ENCODE data around the gene COL6A1. TPM values are rescaled to one million over a fixed set of nuclear protein-coding genes. Genes with fewer than 3 reads are reported as not detected.
"Not testable (repeated sequence)": the region's sequence is repeated elsewhere in the genome, so short reads cannot be mapped to it uniquely, and the experiment has no call there.

The COL6A1 gene
- polyA plus RNA-seq, 3 donors = 246 to 333 (median 311) TPM

DNA sequence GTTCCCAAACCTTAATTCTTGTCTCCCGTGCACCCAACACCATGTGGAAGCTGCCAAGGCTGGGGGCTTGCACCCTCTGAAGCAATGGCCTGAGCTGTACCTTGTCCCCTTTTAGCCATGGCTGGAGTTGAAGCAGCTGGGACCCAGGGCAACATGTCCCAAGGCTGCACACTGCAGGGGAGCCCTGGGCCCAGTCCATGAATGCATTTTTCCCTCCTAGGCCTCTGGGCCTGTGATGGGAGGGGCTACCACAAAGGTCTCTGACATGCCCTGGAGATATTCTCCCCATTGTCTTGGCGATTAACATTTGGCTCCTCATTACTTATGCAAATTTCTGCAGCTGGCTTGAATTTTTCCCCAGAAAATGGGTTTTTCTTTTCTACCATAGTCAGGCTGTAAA lies 20.2 kb upstream of the COL6A1 start:
- DNase-seq = not testable (repeated sequence)

DNA sequence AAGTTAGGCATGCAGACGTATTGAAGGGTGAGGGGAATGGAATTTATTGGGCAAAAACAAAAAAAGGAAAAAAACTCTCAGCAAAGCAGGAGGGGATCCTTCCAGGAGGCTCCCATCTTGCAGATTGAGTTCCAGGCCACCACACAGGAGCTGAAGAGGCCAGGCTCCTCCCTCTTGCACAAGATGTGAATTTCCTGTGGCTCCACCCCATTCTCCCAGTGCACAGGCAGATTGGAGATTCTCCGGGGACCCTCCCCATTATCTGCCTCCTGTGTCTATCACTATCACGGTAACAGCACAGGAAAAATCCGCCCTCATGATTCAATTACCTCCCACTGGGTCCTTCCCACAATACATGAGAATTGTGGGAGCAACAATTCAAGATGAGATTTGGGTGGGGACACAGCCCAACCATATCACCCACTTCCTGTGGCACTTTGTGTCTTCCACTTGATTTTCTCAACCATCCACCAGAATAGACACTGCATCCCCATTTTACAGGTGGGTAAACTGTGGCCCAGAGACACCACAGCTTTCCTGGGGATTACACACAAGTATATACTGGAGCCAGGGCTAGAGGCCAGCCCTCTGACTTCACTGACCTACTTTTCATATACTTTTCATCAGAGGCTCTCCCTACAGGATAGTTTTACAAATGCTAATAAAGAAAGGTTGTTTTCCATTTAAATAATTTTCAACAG lies 18.9 kb upstream of the COL6A1 start:
- DNase-seq = no peak

DNA sequence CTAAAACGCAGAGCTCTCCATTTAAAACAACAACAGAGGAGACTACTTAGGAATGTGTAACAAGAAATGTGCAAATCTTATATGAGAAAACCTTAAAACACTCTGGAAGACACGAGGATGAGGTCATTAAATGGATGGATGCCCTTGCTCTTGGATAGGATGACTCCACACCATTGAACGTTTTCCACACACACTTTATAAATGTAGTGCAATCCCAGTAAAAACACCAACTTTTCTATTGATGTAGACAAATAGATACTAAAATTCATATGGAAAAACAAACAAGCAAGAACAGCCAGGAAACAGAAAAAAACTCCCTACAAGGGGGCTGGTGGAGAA lies 18.4 kb upstream of the COL6A1 start:
- no peak for DNase-seq

DNA sequence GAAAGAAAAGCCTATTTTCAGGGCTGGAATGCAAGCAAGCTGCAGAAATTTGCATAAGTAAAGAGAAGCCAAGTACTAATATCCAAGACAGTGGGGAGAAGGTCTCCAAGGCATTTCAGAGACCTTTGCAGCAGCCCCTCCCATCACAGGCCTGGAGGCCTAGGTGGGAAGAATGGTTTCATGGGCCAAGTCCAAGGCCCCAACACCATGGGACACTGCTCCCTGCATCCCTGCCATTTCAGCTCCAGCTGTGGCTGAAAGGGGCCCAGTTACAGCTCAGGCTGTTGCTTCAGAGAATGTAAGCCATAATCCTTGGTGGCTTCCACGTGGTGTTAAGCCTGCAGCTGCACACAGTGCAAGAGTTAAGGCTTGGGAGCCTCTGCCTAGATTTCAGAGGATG lies 16.9 kb upstream of the COL6A1 start:
- no peak for DNase-seq

DNA sequence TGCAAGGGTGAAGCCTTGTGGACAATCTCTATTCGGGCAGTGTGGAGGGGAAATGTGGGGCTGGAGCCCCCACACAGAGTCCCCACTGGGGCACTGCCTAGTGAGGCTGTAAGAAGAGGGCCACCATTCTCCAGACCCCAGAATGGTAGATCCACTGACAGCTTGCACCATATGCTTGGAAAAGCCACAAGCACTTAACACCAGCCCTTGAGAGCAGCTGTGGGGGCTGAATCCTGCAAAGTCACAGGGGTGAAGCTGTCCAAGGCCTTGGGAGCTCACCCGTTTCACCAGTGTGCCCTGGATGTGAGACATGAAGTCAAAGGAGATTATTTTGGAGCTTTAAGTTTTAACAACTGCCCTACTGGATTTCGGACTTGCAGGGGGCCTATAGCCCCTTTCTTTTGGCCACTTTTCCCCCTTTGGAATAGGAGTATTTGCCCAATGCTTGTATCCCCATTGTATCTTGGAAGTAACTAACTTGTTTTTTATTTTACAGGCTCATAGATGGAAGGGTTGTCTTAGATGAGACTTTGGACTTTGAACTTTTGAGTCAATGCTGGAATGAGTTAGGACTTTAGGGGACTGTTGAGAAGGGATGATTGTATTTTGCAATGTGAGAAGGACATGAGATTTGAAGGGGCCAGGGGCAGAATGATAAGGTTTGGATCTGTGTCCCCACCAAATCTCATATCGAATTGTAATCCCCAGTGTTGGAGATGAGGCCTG lies 16.3 kb upstream of the COL6A1 start:
- no peak for DNase-seq

DNA sequence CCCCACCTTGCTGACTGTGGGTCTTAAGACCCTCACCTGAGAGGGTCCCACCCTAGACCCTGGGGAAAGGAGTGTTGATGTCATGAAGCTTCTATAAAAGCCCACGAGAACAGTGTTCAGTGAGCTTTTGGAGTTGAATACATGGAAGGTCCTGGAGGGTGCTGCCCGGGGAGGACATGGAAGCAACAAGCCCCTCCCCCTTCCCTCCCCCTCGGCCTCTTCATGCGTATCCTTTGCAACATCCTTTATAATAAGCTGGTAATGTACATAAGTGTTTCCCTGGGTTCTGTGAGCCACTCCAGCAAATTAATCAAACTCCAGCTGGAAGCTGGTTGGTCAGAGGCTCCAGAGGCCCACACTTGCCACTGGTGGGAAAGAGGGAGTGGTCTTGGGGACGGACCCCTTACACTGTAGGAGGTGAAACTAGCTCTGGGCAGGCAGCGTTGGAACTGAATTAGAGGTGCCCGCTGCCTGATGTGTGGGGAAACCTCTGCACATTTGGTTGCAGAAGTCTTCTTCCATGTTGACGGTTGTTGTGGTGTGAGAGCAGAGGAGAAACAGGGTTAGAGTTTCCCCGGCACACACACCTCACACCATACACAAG lies 14.7 kb upstream of the COL6A1 start:
- no peak for DNase-seq

DNA sequence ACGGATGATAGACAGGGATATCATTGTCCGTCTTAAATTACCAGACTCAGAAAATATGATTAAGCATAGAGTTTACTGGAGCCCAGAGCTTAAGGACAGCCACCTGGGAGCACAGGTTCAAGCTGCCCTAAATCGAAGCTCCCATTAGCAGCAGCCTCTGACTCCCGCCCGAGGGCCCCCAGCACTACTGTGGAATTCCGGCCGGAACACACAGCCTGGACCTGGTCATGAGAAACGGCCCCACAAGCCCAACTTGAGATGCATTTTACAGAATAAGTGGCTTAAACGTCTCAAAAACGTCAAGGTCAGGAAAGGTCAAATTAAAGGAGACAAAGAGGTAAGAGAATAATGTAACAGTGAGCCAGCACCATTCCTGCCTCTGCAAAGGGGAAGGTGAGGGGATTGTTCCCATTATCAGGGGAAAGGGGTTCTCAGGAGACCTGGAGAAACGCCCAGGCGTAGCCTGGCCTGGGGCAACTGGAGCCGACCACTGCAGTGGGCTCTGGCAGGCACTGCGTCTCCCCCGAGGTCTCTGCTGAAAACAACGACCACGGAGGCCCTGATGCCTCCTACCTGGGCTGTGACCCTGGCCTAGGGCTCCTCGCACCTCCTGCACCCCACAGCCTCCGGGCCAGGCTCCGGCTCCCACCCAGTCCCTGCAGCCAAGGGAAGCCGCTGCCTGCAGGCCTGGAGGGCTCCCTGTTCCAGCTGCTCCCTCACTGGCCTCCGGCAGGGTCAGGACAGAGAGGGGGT lies 11.5 kb upstream of the COL6A1 start:
- no peak for DNase-seq

DNA sequence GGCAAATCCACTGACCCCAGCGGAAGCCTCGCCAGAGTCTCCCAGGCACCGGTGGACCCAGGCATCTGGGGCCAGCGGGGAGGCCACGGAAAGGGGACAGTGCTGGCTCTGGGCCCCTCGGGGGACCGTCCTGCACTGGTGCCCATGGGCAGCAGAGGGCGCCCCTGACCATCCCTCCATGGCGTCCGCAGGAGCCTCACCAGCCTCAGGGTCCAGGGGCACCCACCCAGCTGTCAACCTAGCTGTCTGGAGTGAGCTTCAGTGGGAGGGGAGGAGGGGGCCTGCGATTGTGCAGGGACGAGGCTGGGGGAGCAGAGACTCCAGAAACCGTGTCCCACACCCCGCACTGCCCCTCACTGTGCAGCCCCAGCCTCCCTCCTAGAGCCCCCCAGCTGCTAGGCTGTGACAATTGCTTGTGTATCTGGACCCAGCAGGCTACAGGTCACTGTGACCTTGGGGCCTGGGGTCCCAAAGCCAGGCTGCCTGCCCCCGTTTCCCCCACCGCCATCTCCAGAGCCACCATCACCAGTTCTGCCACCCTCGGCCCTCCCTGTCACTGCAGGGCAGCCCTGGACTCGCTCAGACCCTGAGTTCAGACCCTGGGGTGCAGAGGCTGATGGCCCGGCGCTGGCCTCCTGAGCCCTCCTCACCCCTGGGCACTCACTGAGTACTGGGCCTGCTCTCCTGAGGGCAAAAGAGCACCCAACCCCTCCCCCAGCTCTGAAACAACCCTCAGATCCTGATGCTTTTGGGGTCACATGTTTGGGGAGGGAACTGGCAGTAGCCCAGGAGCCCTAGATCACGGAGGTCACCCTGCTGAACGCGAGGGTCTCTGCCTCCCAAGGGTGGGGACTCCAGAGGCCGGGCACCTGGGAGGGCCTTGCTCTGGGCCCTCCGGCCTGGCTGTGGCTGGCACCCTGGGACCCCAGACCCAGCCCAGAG lies 10.6 kb upstream of the COL6A1 start:
- no peak for DNase-seq

DNA sequence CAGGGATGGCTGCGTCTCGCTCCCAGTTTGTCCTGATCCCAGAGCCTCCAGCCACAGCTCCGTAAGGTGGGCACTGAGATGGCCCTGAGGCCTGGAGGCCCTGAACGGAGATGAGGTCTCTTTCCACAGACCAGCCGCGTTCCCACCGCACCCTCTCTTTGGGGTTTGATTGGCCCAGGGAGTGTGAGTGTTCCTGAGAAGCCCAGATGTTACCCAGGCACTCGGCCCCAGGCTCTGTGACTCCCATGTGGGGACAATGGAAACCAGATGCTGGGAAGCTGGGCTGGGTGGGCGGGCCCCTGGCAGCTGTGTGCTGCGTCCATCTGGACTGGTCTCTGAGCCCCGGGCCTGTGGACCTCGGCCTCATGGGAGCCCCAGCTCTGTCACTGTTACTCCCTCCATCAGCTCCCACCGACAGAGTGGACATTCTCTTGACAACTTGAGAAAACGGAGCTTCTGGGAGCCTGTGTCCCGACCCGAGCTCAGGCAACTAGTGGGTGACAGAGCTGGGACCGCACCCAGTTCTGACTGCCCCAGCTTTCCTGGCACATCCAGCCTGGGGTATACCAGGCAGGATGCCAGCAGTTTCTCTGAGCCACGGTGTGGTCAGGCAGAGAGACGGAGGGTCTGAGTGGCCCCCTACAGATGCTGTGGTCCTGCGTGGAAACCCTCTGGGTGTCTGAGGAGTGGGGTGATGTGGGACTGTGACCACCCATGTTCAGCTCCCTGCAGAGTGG lies 9.8 kb upstream of the COL6A1 start:
- no peak for DNase-seq

DNA sequence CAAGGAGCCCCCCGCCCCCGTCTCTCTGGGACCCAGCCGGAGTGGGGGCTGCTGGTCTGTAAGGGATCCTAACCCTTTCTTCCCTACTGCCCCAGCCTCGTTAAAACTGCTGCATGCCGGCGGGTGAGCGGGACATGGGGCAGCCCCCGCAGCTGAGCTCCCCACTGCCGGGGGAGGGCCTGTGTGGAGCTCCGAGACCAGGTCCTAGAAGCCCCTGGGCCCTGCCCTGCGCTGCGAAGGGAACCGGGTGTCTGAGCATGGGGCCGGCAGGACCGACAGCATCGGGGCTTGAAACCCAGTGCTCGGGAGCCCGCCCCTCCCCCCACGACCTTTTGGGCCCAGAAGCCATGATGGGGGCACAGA lies 9.2 kb upstream of the COL6A1 start:
- no peak for DNase-seq

DNA sequence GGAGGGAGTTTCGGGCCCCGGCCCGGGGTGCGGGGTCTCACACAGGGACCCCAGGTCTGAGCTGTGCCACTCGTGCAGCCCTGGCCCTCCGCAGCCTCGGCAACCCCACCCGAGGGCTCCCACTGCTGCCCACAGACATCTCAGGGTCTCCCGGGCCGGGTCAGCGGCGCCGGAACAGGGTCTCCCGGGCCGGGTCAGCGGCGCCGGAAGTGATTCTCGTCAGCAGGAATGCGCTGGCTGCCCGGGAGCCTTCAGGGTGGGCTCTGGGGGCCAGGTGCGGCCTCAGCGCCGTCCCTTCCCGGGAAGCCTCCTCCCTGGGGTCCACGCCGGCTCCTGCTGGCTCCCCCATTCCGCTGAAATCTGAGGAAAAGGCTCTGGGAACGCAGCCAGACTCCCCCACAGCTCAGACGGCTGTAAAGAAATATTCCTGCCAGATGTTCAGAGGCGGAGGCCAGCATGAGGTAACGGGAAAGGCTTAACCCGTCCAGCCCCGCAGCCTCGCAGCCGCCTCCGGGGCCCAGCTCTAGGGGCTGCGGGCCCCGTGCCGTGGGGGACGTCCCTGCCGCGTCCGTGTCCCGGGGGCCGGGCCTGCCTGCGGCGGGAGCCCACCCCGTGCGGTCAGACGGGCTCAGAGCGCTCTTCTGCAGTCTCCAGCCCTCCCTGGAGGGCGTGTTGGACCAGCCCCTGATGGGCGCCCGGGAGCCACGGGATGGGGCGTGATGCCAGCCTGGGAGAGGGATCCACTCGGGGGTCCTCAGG lies 8.7 kb upstream of the COL6A1 start:
- peak; percentile 93 for DNase-seq

DNA sequence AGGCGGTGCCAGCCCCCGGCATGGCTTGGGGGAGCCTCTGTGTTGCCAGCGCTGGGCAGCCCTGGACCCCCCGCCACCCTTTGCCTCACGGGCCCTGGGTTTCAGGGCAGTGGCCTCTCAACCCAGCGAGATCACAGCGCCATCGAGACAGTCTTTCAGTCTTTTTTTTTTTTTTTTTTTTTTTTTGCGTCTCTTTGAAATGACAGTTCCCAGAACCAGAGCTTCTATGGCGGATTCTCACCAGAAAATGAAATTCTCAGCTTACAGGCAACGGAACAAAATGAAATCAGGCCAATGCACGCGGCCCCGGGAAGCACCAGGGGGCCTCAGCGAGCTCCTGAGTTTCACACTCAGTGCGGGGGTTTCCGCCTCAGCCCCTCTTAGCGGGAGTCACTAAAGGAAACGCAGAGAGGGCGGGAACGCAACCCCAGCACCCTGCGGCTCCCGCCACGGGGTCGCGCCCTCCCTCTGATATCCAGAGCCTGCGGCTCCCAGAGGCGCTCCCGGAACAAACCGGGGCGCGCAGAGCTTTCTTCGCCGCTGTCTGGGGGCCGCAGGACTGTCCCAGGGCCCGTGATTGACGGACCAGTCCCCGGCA lies 8.0 kb upstream of the COL6A1 start:
- DNase-seq = peak; percentile 91

DNA sequence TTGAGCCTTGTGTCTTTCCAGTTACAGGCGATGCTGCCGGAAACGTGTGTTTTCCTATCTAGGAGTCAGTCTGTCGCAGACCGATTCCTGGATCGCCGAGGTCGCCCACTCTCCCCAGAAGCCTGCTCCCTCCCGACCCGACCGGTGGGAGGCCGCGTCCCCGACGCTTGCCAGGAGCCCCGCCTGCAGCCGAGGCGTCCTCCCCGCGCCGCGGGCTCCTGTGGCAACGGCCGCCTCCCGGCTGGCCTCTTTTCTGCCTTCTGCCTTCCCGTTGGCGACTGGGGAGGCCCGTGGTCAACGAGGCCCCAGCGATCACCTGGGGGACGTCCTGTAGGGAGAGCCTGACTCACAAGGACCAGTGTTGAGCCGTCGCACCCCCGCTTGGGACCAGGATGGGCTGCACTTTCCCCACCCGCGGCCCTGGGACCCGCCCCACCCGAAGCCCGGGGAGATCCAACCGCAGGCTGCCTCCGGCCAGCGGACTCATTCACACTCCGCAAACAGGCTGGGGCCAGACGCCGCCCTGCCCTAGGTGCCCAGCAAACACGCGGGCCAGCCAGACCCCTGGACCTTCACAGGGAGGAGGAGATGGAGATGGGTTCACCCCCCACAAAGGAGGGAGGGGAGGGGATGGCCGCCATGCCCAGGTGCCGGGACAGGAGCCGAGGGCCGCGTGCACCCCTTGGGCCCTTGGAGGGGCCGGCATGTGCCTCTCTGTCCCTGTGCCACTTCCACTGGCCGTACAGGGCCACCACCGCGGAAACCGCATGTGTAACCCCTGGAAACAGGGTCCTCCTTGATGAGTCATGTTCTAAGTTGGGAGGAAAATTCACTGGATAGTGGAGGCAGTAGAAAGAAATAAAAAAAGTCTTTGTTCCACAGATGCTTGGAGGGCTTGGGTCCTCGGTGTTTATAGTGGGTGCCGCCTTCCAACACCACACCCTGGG lies 7.2 kb upstream of the COL6A1 start:
- DNase-seq = no peak

DNA sequence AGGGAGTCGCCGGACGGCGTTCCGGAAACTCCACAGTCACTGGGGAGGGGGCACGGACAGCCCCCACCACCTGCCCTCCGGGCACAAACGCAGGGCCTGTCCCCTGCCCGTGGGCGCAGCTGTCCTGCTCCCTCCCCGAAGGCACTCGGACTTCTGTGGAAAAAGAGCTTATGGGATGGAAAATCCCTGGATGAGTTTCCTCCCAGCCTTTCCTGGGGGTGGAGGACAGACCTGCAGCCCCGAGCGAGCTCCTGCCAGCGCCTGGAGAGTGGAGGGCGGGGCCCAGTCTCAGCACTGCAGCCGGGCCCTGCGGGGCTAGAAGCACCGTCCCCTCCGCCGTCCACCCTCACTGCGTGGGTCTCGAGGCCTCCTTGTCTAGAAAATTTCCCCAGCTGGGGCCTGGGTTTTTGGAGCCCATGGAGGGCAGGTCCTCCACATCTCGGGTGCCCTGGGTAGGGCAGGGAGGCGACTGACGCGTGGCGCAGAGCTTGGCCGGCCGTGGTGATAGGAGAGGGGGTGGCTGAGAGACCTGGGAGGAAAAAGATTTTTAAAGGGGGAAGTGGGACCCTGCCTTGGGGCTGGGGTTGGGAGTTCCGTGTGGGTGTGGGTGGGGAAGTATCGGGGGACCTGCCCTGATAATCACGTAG lies 6.4 kb upstream of the COL6A1 start:
- DNase-seq = no peak

DNA sequence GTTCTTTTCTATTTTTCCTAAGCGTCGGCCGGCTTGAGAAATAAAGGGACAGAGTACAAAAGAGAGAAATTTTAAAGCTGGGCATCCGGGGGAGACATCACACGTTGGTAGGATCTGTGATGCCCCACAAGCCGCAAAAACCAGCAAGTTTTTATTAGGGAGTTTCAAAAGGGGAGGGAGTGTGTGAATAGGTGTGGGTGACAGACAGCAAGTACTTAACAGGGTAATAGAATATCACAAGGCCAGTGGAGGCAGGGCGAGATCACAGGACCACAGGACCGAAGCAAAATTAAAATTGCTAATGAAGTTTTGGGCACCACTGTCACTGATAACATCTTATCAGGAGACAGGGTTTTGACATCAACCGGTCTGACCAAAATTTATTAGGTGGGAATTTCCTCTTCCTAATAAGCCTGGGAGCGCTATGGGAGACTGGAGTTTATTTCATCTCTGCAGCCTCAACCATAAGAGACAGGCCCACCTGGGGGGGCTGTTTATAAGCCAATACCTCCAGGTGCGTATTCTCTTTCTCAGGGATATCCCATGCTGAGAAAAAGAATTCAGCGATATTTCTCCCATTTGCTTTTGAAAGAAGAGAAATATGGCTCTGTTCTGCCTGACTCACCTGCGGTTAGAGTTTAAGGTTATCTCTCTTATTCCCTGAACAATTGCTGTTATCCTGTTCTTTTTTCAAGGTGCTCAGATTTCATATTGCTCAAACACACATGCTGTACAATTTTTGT lies 5.7 kb upstream of the COL6A1 start:
- DNase-seq = not testable (repeated sequence)

DNA sequence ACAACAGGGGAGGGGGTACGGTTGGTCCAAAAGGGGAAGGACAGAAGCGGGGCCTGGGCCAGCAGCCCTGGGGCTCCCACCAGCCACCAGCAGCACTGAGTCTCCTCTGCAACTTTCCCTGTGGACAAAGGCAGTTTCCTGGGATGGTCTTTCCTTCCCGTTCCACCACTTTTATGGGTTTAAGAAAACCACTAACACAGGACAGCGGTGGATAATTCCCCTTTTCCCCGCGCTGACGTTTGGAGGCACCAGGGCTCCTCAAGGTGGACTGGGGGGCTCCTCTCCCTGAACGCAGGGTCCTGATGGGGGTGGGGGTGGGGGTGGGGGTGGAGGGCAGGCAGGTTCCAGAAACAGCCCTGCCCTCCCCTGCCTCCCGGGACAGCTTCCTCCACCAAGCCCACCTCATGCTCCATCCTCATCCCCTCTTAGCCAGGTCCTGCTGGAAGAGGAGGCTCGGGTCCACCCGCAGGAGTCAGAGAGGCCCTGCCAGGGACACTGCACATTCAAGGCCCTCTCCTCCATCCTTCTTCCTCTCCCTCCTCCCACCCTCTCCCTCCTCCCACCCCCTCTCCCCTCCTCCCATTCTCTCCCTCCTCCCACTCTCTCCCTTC lies 4.8 kb upstream of the COL6A1 start:
- DNase-seq = no peak

DNA sequence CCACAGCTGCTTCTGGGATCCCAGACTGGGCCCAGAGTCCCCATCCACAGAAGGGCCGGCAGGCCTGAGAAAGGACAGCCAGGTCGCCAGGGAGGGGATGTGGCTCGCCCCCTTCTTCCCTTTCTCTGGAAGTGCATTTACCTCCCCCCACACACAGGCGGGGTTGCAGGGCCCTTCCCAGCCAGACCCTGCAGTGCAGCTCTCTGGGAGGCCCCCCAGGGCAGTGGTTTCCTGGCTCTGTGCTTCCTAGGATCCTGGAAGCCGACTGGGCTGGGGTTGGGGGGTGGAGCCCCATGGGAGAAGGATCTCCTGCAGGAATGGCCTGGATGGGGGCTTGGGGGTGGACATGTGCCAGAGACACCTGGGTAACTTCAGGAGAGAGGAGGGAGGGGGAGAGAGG lies 4.2 kb upstream of the COL6A1 start:
- DNase-seq = no peak

Measured in renal pelvis (tissue), 4 donors.